AG04450 (cell line): ENCODE results near the gene KCTD10. TPM values are rescaled to one million over a fixed set of nuclear protein-coding genes. Genes with fewer than 3 reads are reported as not detected.

Source experiments
- CTCF ChIA-PET: fragments of 300-600, 350-600 bp; formaldehyde crosslinking; extraction: SDS; loops from one replicate; lab custom pipeline; 2022; ENCODE audit warnings: antibody characterized with exemption, inconsistent platforms; lab: Charles Lee
- POLR2A ChIA-PET: fragments of 350-600 bp; formaldehyde crosslinking; extraction: SDS; loops from one replicate; lab custom pipeline; 2021; ENCODE audit warnings: antibody characterized with exemption, inconsistent platforms; lab: Yijun Ruan, JAX
- DNase-seq: peaks from one replicate; pipeline ENCODE4 v3.0.0-alpha.2; 2011; ENCODE audit warnings: low read depth, low spot score
- H3K27ac ChIP-seq: one replicate; pipeline ENCODE4 v1.5.1; 2012; ENCODE audit warnings: low read depth, low read length, control low read depth
- H3K27me3 ChIP-seq: one replicate; pipeline ENCODE4 v1.6.0; 2012; ENCODE audit warnings: low read length; ENCODE audit not compliant: control insufficient read depth, insufficient read depth
- H3K4me3 ChIP-seq: 2 replicates; pipeline ENCODE4 v1.5.1; 2011; ENCODE audit warnings: mild to moderate bottlenecking, low read depth, low read length, control low read depth
- H3K9me3 ChIP-seq: 2 replicates; pipeline ENCODE4 v1.5.1; 2012; ENCODE audit warnings: low read length; ENCODE audit not compliant: control insufficient read depth, insufficient read depth
- polyA plus RNA-seq: library from polyadenylated mRNA; depleted of rRNA; stranded (reverse); fragments of >200 nt; gene quantifications from 2 replicates; pipeline ENCODE4 v1.2.3, GENCODE V29; 2011
- TF ChIP-seq, protein P1 (sequence below): IDR thresholded peaks from 2 replicates; pipeline ENCODE4 v1.5.1; 2011; ENCODE audit warnings: low read depth, low read length, control low read depth, inconsistent platforms

KCTD10 gene
- polyA plus RNA-seq, 1 experiment, result 128 TPM

DNA sequence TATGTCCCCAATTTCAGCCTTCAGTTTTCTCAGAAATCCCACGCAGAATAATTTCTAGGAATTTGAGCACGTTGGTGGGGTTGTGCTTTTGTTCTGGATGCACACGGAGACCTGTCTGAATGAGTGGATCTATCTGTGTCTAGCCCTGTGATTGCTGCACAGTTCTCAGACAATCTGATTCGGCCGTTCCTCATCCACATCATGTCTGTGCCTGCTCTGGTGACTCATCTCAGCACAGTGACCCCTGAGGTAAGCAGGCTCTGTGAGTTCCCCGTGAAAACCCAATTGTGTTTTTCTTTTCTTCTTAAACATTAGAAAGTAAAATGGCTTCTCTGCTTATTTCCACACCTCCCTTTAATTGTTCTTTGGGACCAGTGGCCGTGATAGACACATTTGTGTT is 20.6 kb upstream of the KCTD10 start:
- no peak for DNase-seq

DNA sequence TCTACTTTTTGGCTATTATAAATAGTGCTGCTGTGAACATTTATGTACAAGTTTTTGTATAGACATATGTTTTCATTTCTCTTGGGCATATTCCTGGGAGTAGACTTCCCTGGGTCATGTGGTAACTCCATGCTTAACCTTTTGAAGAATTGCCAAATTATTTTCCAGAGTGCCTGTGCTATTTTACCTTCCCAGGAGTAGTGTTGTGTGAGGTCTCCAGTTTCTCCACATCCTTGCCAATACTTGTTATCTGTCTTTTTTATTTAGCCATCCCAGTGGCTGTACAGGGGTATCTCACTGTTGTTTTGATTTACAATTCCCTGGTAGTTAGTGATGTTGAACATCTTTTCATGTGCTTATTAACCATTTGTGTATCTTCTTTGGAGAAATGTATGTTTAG is 19.2 kb upstream of the KCTD10 start:
- Histone ChIP-seq H3K9me3 (no peaks in the 10 kb centered on the region), H3K4me3 (no peak overlapping the region), H3K27me3 (no peaks in the 10 kb centered on the region), H3K27ac (no peak overlapping the region)
- CTCF ChIA-PET, result no interaction called here
- POLR2A ChIA-PET, result no interaction called here
- TF ChIP-seq, protein P1, sequence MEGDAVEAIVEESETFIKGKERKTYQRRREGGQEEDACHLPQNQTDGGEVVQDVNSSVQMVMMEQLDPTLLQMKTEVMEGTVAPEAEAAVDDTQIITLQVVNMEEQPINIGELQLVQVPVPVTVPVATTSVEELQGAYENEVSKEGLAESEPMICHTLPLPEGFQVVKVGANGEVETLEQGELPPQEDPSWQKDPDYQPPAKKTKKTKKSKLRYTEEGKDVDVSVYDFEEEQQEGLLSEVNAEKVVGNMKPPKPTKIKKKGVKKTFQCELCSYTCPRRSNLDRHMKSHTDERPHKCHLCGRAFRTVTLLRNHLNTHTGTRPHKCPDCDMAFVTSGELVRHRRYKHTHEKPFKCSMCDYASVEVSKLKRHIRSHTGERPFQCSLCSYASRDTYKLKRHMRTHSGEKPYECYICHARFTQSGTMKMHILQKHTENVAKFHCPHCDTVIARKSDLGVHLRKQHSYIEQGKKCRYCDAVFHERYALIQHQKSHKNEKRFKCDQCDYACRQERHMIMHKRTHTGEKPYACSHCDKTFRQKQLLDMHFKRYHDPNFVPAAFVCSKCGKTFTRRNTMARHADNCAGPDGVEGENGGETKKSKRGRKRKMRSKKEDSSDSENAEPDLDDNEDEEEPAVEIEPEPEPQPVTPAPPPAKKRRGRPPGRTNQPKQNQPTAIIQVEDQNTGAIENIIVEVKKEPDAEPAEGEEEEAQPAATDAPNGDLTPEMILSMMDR, result no peak
- DNase-seq, result no peak

More for the DNA sequence above, 20.6 kb upstream of the KCTD10 start:
- H3K9me3 ChIP-seq, result no peaks in the 10 kb centered on the region
- TF ChIP-seq, protein P1, result no peak
- ChIA-PET POLR2A (no interaction called here), CTCF (no interaction called here)
- H3K4me3 ChIP-seq, result no peak overlapping the region
- H3K27me3 ChIP-seq, result no peaks in the 10 kb centered on the region
- no peak overlapping the region for H3K27ac ChIP-seq

DNA sequence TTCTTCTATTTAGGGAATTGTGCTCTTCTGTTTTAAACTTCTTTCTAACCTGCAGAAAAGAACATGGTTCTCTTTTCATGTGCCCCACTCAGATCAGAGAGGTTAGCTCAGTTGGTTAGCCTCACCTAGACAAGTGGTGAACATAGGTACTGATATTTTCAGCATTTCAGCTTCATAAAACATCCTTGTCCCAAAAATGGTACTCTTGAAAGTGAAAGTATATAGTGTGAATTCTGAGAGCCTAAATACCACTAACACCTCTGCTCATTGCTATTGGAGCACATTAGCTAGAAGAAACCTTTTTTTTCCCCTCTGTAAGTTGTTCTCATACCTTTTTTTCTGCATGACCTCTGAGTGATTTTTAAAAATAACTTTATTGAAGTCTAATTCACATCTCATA is 17.9 kb upstream of the KCTD10 start:
- TF ChIP-seq, protein P1, result no peak
- DNase-seq, result no peak
- ChIA-PET POLR2A (no interaction called here), CTCF (interaction anchor here (2.2 kb wide), 1 partner anchor 67 kb away, joined by 13 read pairs; no protein-coding TSS in a partner anchor)
- Histone ChIP-seq H3K4me3 (no peak overlapping the region), H3K9me3 (no peaks in the 10 kb centered on the region), H3K27me3 (no peaks in the 10 kb centered on the region), H3K27ac (no peak overlapping the region)

DNA sequence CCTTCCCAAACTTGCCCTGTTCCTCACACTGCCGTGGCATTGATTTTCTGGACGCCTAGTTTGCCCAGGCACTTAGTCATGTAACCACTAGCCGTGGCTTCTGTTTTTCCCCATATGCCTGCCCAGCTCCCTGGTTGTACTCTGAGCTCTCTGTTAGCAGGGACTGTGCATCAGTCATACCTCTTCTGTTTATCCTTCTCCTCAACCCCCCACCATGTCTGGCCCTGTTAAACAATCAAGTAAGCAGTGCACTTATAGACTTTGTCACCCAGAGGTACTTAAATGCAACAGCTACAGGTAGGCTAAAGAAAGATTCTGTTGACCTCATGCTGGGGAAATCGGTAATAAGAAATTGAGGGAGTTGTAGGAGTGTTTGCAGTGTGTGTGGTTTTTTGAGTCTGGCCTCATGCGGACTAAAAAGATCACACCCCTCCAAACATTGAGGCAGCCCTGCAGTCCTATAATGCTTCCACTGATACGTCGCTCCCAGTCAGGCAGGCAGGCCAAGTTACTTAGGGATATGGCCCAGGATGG is 17.3 kb upstream of the KCTD10 start:
- TF ChIP-seq, protein P1, result no peak
- ChIA-PET POLR2A (no interaction called here), CTCF (interaction anchor here (1.4 to 2.2 kb wide), 2 partner anchors 25 to 66 kb away, joined by 5 to 13 read pairs; no protein-coding TSS in a partner anchor)
- no peak for DNase-seq
- H3K27me3 ChIP-seq, result no peaks in the 10 kb centered on the region
- no peak overlapping the region for H3K27ac ChIP-seq
- H3K4me3 ChIP-seq, result no peak overlapping the region
- no peaks in the 10 kb centered on the region for H3K9me3 ChIP-seq

DNA sequence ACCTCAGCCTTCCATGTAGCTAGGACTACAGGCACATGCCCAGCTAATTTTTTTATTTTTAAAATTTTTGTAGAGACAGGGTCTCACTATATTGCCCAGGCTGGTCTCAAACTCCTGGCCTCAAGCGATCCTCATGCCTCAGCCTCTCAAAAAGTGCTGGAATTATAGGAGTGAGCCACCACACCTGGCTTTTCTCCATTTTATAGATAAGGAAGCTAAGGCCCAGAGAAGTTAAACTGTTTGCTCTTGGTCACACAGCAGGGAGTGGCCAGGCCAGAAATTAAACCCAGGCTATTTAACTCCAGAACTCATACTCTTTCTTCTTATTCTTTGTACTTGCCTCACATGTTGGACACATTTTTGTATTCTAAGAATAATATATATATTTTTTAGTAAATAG is 16.8 kb upstream of the KCTD10 start:
- TF ChIP-seq, protein P1, result no peak
- Histone ChIP-seq H3K4me3 (no peak overlapping the region), H3K27me3 (no peaks in the 10 kb centered on the region), H3K27ac (no peak overlapping the region), H3K9me3 (no peaks in the 10 kb centered on the region)
- no peak for DNase-seq
- CTCF ChIA-PET, result interaction anchor here (1.4 to 2.2 kb wide), 2 partner anchors 25 to 66 kb away, joined by 5 to 13 read pairs; no protein-coding TSS in a partner anchor
- POLR2A ChIA-PET, result no interaction called here
